ENCODE data around the gene CDK11A.
"Not testable (repeated sequence)": the region's sequence is repeated elsewhere in the genome, so short reads cannot be mapped to it uniquely, and the experiment has no call there.

Gene CDK11A

DNA sequence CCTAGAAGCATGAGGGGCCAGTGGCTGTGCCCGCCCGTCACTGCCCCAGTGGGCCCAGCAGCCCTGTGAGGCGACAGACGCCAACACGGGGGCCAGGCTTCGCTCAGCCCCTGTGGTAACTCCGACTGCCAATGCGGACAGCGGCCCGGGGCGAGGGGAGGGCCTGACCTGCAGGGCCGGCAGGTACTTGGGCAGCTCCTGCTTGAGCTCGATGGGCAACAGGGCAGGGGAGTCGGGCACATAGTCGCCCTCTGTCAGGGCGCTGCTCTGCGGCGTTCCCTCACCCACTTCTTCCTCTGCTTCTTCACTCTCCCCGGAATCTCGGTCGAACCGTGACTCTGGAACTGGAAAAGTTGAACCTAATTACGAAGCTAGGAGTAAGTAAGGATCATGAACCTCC lies 16.9 kb downstream of the CDK11A start:
- not testable (repeated sequence) for H3K4me2 ChIP-seq (ENCODE audit: low read length); H3K4me1 ChIP-seq (ENCODE audit: control insufficient read depth in 1 of 2, insufficient read depth in 2 of 2, low read length in 2 of 2); H3K14ac ChIP-seq (ENCODE audit: low read length); H3K79me1 ChIP-seq (ENCODE audit: low read length); H2AFZ ChIP-seq (ENCODE audit: insufficient read depth, low read length, poor library complexity); H4K12ac ChIP-seq (ENCODE audit: low read depth, low read length); H3K27me3 ChIP-seq (ENCODE audit: insufficient read depth, low read length); DNase-seq; H3K4ac ChIP-seq (ENCODE audit: low read depth, low read length); H3K18ac ChIP-seq (ENCODE audit: low read length); H3K27ac ChIP-seq (ENCODE audit: low read depth, low read length); H3K79me2 ChIP-seq (ENCODE audit: control insufficient read depth, insufficient read depth, low read length, poor library complexity); H2BK12ac ChIP-seq (ENCODE audit: low read length); H3K23ac ChIP-seq (ENCODE audit: low read length); H3K9me3 ChIP-seq (ENCODE audit: insufficient read depth, low read depth, low read length); H3K4me3 ChIP-seq (ENCODE audit: low read depth, low read length); H4K8ac ChIP-seq (ENCODE audit: low read depth, low read length); H2BK120ac ChIP-seq (ENCODE audit: insufficient read depth, low read length, poor library complexity); H2AK5ac ChIP-seq (ENCODE audit: low read length); H4K91ac ChIP-seq (ENCODE audit: low read depth, low read length); H2BK5ac ChIP-seq (ENCODE audit: low read depth, low read length, poor library complexity); H3K9ac ChIP-seq (ENCODE audit: low read length)
- peaks cover 19 to 34% of the 10 kb centered on the region in 2 experiments for H3K36me3 ChIP-seq (ENCODE audit: control insufficient read depth in 1 of 2, insufficient read depth in 2 of 2, low read length in 2 of 2)
- no CpG with 5 or more reads among the region's 23 CpGs for WGBS (ENCODE audit: extremely low coverage, insufficient coverage, insufficient read length)

DNA sequence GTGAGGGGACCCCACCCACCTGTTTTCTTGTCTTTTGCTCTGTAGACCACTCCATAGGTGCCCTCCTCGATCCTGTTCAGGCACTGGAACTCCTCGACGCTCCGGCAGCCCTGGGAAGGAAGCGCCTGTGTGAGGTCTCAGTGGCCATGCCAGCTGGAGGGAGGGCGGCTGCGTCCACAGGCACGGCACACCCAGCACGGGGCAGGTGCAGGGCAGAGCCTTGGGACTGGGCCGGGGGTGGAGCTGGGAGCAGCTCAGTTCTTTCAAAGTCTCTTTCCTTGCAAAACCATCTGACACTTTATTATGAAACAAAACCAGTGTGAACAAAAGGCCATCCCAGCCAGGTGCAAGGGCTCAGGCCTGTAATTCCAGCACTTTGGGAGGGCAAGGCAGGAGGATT lies 18.5 kb downstream of the CDK11A start:
- H3K4me1 ChIP-seq (ENCODE audit: control insufficient read depth in 1 of 2, insufficient read depth in 2 of 2, low read length in 2 of 2); H2BK12ac ChIP-seq (ENCODE audit: low read length); H2BK5ac ChIP-seq (ENCODE audit: low read depth, low read length, poor library complexity); H3K4ac ChIP-seq (ENCODE audit: low read depth, low read length); H4K8ac ChIP-seq (ENCODE audit: low read depth, low read length); H3K18ac ChIP-seq (ENCODE audit: low read length); H2AFZ ChIP-seq (ENCODE audit: insufficient read depth, low read length, poor library complexity); H3K79me1 ChIP-seq (ENCODE audit: low read length); H3K79me2 ChIP-seq (ENCODE audit: control insufficient read depth, insufficient read depth, low read length, poor library complexity); H2AK5ac ChIP-seq (ENCODE audit: low read length); H4K12ac ChIP-seq (ENCODE audit: low read depth, low read length); H3K27me3 ChIP-seq (ENCODE audit: insufficient read depth, low read length); H3K9me3 ChIP-seq (ENCODE audit: insufficient read depth, low read depth, low read length); H3K4me2 ChIP-seq (ENCODE audit: low read length); H3K27ac ChIP-seq (ENCODE audit: low read depth, low read length); H3K14ac ChIP-seq (ENCODE audit: low read length); H4K91ac ChIP-seq (ENCODE audit: low read depth, low read length); H3K23ac ChIP-seq (ENCODE audit: low read length); H2BK120ac ChIP-seq (ENCODE audit: insufficient read depth, low read length, poor library complexity); H3K9ac ChIP-seq (ENCODE audit: low read length); DNase-seq; H3K4me3 ChIP-seq (ENCODE audit: low read depth, low read length): not testable (repeated sequence)
- no CpG with 5 or more reads among the region's 10 CpGs for WGBS (ENCODE audit: extremely low coverage, insufficient coverage, insufficient read length)
- peaks cover 19 to 34% of the 10 kb centered on the region in 2 experiments for H3K36me3 ChIP-seq (ENCODE audit: control insufficient read depth in 1 of 2, insufficient read depth in 2 of 2, low read length in 2 of 2)

DNA sequence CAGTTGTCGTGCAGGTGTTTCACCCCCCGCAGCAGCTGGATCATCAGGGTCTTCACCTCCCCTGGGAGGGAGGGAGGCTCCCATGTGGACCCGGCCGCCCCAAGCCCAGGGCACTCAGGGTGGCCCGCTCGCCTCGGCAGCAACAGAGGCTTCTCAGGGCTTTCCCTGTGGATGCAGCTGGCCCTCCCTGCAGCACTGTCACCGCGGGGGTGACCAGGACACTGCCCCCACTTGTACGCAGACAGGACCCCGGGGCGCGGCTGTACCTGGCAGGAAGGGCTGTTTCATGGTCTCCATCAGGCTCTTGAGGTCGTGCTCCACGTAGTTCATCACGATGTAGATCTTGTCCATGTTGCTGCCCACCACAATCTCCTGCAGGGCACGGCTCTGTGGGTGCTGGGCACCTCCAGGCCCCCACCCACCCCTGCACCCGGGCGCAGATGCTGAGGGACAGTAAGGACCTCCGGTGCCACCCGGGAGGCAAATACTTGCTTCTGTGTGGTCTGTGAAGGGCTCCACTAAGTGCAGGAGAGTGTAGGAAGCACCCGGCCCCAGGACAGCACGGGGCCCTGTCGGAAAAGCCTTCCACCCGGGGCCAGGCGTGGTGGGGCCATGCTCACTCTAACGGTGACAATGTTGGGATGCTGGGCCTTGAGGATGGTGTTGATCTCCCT lies 19.7 kb downstream of the CDK11A start:
- H2AFZ ChIP-seq (ENCODE audit: insufficient read depth, low read length, poor library complexity); H3K4me1 ChIP-seq (ENCODE audit: control insufficient read depth in 1 of 2, insufficient read depth in 2 of 2, low read length in 2 of 2); H2BK5ac ChIP-seq (ENCODE audit: low read depth, low read length, poor library complexity); H4K12ac ChIP-seq (ENCODE audit: low read depth, low read length); H4K91ac ChIP-seq (ENCODE audit: low read depth, low read length); H2AK5ac ChIP-seq (ENCODE audit: low read length); H3K79me2 ChIP-seq (ENCODE audit: control insufficient read depth, insufficient read depth, low read length, poor library complexity); H3K9ac ChIP-seq (ENCODE audit: low read length); H4K8ac ChIP-seq (ENCODE audit: low read depth, low read length); H3K4ac ChIP-seq (ENCODE audit: low read depth, low read length); H3K23ac ChIP-seq (ENCODE audit: low read length); H3K18ac ChIP-seq (ENCODE audit: low read length); H3K79me1 ChIP-seq (ENCODE audit: low read length); H2BK12ac ChIP-seq (ENCODE audit: low read length); H3K14ac ChIP-seq (ENCODE audit: low read length); H3K27me3 ChIP-seq (ENCODE audit: insufficient read depth, low read length); H3K4me2 ChIP-seq (ENCODE audit: low read length); H3K9me3 ChIP-seq (ENCODE audit: insufficient read depth, low read depth, low read length); H3K4me3 ChIP-seq (ENCODE audit: low read depth, low read length); DNase-seq; H2BK120ac ChIP-seq (ENCODE audit: insufficient read depth, low read length, poor library complexity); H3K27ac ChIP-seq (ENCODE audit: low read depth, low read length): not testable (repeated sequence)
- peaks cover 19 to 34% of the 10 kb centered on the region in 2 experiments for H3K36me3 ChIP-seq (ENCODE audit: control insufficient read depth in 1 of 2, insufficient read depth in 2 of 2, low read length in 2 of 2)
- whole genome bisulfite sequencing (ENCODE audit: extremely low coverage, insufficient coverage, insufficient read length) = no CpG with 5 or more reads among the region's 27 CpGs

- Histone ChIP-seq H4K12ac (ENCODE audit: low read depth, low read length) (peak overlapping the region; percentile 43), H3K18ac (ENCODE audit: low read length) (no peak overlapping the region), H3K79me1 (ENCODE audit: low read length) (no peaks in the 10 kb centered on the region), H3K4me2 (ENCODE audit: low read length) (no peak overlapping the region), H4K8ac (ENCODE audit: low read depth, low read length) (no peak overlapping the region), H3K79me2 (ENCODE audit: control insufficient read depth, insufficient read depth, low read length, poor library complexity) (no peaks in the 10 kb centered on the region), H2AFZ (ENCODE audit: insufficient read depth, low read length, poor library complexity) (no peak overlapping the region), H2BK120ac (ENCODE audit: insufficient read depth, low read length, poor library complexity) (no peak overlapping the region), H3K4ac (ENCODE audit: low read depth, low read length) (no peak overlapping the region), H3K9me3 (ENCODE audit: insufficient read depth, low read depth, low read length) (no peaks in the 10 kb centered on the region), H3K4me1 (ENCODE audit: control insufficient read depth in 1 of 2, insufficient read depth in 2 of 2, low read length in 2 of 2) (no peaks in the 10 kb centered on the region), H3K36me3 (ENCODE audit: control insufficient read depth in 1 of 2, insufficient read depth in 2 of 2, low read length in 2 of 2) (peaks cover 19 to 34% of the 10 kb centered on the region in 2 experiments), H3K23ac (ENCODE audit: low read length) (no peak overlapping the region), H3K9ac (ENCODE audit: low read length) (no peak overlapping the region), H3K27me3 (ENCODE audit: insufficient read depth, low read length) (no peaks in the 10 kb centered on the region), H2BK5ac (ENCODE audit: low read depth, low read length, poor library complexity) (no peak overlapping the region), H3K4me3 (ENCODE audit: low read depth, low read length) (no peak overlapping the region), H2AK5ac (ENCODE audit: low read length) (no peak overlapping the region), H4K91ac (ENCODE audit: low read depth, low read length) (no peak overlapping the region), H3K27ac (ENCODE audit: low read depth, low read length) (no peak overlapping the region), H3K14ac (ENCODE audit: low read length) (no peak overlapping the region), H2BK12ac (ENCODE audit: low read length) (no peak overlapping the region)
- no CpG with 5 or more reads among the region's 22 CpGs for WGBS (ENCODE audit: extremely low coverage, insufficient coverage, insufficient read length)
- no peak for DNase-seq
These were observed 20.4 kb downstream of the CDK11A start for GRCh38 chr1:1703796-1704195.
